GM21515 (cell line): ENCODE data around the gene ITIH6.

Experiments
- ATAC-seq: cut with Tn5 transposase; IDR thresholded peaks from one replicate; pipeline ENCODE4 v1.9.1; 2021; ENCODE audit not compliant: unreplicated experiment

The ITIH6 gene

GRCh38 chrX:54715621-54716020 is 82.4 kb downstream of the ITIH6 start:
- ATAC-seq = no peak

DNA sequence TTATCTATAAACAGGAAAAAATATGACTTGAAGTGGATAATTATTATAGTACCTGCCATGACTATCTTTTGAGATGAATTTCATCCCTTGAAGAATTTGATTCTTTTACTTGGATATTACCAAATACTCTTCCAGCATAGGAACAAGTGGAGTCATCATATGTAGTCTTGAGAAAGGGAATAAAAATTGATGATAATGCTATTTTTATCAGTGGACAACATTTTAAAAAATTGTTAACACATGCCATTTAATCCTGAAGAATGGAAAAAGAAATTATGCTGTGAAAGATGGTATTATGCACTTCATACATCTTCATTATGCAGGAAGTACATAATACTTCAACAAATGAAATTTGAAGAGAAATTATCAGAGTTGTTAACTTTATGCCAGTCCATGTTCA is 83.6 kb downstream of the ITIH6 start:
- no peak for ATAC-seq

GRCh38 chrX:54711735-54712134 is 86.3 kb downstream of the ITIH6 start:
- ATAC-seq = no peak

DNA sequence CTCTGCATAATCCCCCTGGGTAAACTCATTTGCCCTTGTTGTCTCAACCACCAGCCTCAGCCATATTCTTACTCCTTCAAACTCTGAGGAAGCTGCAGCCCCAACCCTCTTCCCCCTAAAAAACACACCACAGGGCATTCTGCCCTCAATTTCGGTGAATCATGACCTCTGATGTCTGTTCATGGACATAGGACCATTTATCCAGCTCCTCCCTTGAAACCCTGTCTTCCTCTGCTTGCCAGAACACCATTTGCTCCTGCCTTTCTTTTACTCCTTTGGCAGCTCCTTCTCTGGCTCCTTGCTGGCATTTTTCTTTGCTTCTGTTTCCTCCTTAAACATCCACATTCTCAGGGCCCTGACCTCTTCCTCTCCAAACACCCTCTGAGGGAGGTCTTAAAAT is 87.1 kb downstream of the ITIH6 start:
- no peak for ATAC-seq

- no peak for ATAC-seq
Observed at GRCh38 chrX:54708404-54708803, 89.7 kb downstream of the ITIH6 start.
